GM12878 (cell line): ENCODE results near the gene TRIM61. TPM values are rescaled to one million over a fixed set of nuclear protein-coding genes. Genes with fewer than 3 reads are reported as not detected.
A peak's percentile ranks its signal among the peaks of the same experiment; 100 is the strongest.

Source experiments
- BHLHE40 ChIP-seq, 2 experiments: fragments of 450-650 bp in 1 of 2; IDR thresholded peaks; 2 replicates each; pipeline ENCODE4 v1.6.1; 2011 to 2017; ENCODE audit warnings: low read depth in 2 of 2, borderline replicate concordance in 1 of 2, improper control_type of control experiment in 1 of 2, low read length in 1 of 2, mild to moderate bottlenecking in 1 of 2
- CBFB ChIP-seq: IDR thresholded peaks from 2 replicates; pipeline ENCODE4 v1.6.1; 2016; ENCODE audit warnings: antibody characterized with exemption, low read depth
- CHD2 ChIP-seq: IDR thresholded peaks from 2 replicates; pipeline ENCODE4 v1.6.1; 2011; ENCODE audit warnings: low read depth, low read length, improper control_type of control experiment, borderline replicate concordance
- GATAD2B ChIP-seq: fragments of 450-650 bp; conservative IDR thresholded peaks from 2 replicates; pipeline ENCODE4 v1.6.1; 2017; ENCODE audit warnings: low read depth, mild to moderate bottlenecking, moderate library complexity
- HCFC1 ChIP-seq: fragments of 150-350 bp; IDR thresholded peaks from 2 replicates; pipeline ENCODE4 v1.6.1; 2014; ENCODE audit warnings: low read length
- IRF4 ChIP-seq: IDR thresholded peaks from 2 replicates; pipeline ENCODE4 v1.6.1; 2011; ENCODE audit warnings: low read depth, low read length
- MYB ChIP-seq: fragments of 150-350 bp; IDR thresholded peaks from 2 replicates; pipeline ENCODE4 v1.6.1; 2014; ENCODE audit warnings: mild to moderate bottlenecking, low read depth, low read length, borderline replicate concordance
- NFIC ChIP-seq: IDR thresholded peaks from 2 replicates; pipeline ENCODE4 v1.6.1; 2012; ENCODE audit warnings: low read depth, mild to moderate bottlenecking, inconsistent platforms, low read length, moderate library complexity
- NR2C1 ChIP-seq: fragments of 450-650 bp; IDR thresholded peaks from 2 replicates; pipeline ENCODE4 v1.6.1; 2017; ENCODE audit warnings: antibody characterized with exemption, mild to moderate bottlenecking, moderate library complexity
- POLR2AphosphoS5 ChIP-seq: IDR thresholded peaks from 2 replicates; pipeline ENCODE4 v1.6.1; 2011; ENCODE audit warnings: mild to moderate bottlenecking, low read length, inconsistent platforms
- STAT3 ChIP-seq: IDR thresholded peaks from 2 replicates; pipeline ENCODE4 v1.6.1; 2011; ENCODE audit warnings: low read depth, low read length, improper control_type of control experiment
- TARDBP ChIP-seq: IDR thresholded peaks from 2 replicates; pipeline ENCODE4 v1.6.1; 2016; ENCODE audit warnings: borderline replicate concordance
- ZNF207 ChIP-seq: fragments of 450-650 bp; IDR thresholded peaks from 2 replicates; pipeline ENCODE4 v1.6.1; 2014; ENCODE audit warnings: antibody characterized with exemption, mild to moderate bottlenecking, borderline replicate concordance
- ZNF622 ChIP-seq: fragments of 450-650 bp; IDR thresholded peaks from 2 replicates; pipeline ENCODE4 v1.6.1; 2017; ENCODE audit warnings: mild to moderate bottlenecking, inconsistent platforms
- ZSCAN29 ChIP-seq: fragments of 450-650 bp; IDR thresholded peaks from 2 replicates; pipeline ENCODE4 v1.6.1; 2017; ENCODE audit warnings: mild to moderate bottlenecking, moderate library complexity
- polyA plus RNA-seq, 11 experiments: library from polyadenylated mRNA; depleted of rRNA in 4 of 11; unstranded in 6 of 11; stranded (reverse) in 5 of 11; fragments of >200 nt; fragmentation: Nextera tagmentation in 4 of 11; fragmentation: Illumina TruSeq in 1 of 11; extraction: Ambion mirVana in 4 of 11; extraction: Trizol in 1 of 11; gene quantifications; 1 replicate in 1 of 11; 2 replicates in 10 of 11; pipeline versions ENCODE4 v1.2.1 to v1.2.3, GENCODE V29; 2011 to 2016; ENCODE audit warnings: inconsistent platforms in 2 of 11, missing spikeins in 2 of 11, low read depth in 1 of 11
- total RNA-seq, 4 experiments: library from RNA; depleted of rRNA in 3 of 4; stranded (reverse); fragments of >200 nt in 3 of 4; fragmentation: Illumina TruSeq in 1 of 4; extraction: Trizol in 1 of 4; gene quantifications; 2 replicates each; pipeline versions ENCODE4 v1.2.1 to v1.2.3, GENCODE V29; 2013 to 2021
- TF ChIP-seq, protein P1 (sequence below): IDR thresholded peaks from 2 replicates; pipeline ENCODE4 v1.6.1; 2012; ENCODE audit warnings: mild to moderate bottlenecking, low read depth, low read length
- TF ChIP-seq, protein P2 (sequence below): fragments of 450-650 bp; IDR thresholded peaks from 2 replicates; pipeline ENCODE4 v1.6.1; 2016; ENCODE audit warnings: mild to moderate bottlenecking
- TF ChIP-seq, protein P3 (sequence below): IDR thresholded peaks from 2 replicates; pipeline ENCODE4 v1.6.1; 2011; ENCODE audit warnings: borderline replicate concordance, low read depth, mild to moderate bottlenecking, moderate library complexity, low read length; ENCODE audit not compliant: insufficient read depth, poor library complexity, severe bottlenecking
- TF ChIP-seq, protein P4 (sequence below): fragments of 450-650 bp; IDR thresholded peaks from 2 replicates; pipeline ENCODE4 v1.6.1; 2017; ENCODE audit warnings: mild to moderate bottlenecking, moderate library complexity

The TRIM61 gene
- total and polyA plus RNA-seq, 10 of the 15 experiments (the other 5 are each of a cell fraction or from before 2014, with no cell fraction given): 3.2 to 10.9 (median 5.7) TPM

DNA sequence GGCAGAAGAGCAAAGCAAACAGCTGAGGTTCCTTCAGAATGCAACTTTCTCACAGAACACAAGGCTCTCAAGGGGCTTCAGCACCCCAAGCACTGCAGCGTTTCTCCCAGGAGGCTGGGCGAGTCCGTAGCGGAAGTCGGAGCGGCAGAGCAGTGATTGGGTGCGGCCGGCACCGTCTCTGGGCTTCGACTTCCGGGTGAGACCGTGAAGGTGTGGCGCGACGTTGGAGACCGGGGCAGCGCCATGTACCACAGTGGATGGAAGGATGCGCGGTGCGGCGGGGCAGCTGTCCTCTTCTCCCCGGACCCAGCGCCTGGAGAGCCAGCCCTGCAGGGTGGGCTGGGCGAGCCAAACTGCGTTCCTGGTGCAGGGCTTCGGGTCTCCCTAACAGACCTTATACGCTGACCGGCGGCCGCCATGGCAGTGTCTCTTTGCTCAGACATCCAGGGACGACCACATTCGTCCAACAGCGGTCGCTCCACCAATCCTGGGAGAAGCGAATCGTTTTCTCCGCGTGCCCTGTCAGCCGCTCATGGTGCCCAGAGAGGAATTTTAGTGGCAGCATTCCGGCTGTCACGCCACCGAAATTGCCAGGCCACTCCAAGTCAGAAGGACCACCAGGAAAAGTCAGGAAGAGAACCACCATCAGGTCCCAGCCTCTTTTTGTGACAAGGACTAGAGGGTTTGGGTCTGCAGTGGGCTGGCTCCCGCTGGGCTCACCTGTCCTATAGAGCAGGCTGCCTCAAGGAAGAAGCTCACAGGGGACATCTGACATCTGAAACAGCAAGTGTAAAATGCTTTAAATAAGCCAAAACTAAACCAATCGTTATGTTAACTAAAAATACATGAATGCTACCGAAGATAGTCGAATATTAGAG is 20.5 kb downstream of the TRIM61 start (continued):
- TF ChIP-seq, protein P1, sequence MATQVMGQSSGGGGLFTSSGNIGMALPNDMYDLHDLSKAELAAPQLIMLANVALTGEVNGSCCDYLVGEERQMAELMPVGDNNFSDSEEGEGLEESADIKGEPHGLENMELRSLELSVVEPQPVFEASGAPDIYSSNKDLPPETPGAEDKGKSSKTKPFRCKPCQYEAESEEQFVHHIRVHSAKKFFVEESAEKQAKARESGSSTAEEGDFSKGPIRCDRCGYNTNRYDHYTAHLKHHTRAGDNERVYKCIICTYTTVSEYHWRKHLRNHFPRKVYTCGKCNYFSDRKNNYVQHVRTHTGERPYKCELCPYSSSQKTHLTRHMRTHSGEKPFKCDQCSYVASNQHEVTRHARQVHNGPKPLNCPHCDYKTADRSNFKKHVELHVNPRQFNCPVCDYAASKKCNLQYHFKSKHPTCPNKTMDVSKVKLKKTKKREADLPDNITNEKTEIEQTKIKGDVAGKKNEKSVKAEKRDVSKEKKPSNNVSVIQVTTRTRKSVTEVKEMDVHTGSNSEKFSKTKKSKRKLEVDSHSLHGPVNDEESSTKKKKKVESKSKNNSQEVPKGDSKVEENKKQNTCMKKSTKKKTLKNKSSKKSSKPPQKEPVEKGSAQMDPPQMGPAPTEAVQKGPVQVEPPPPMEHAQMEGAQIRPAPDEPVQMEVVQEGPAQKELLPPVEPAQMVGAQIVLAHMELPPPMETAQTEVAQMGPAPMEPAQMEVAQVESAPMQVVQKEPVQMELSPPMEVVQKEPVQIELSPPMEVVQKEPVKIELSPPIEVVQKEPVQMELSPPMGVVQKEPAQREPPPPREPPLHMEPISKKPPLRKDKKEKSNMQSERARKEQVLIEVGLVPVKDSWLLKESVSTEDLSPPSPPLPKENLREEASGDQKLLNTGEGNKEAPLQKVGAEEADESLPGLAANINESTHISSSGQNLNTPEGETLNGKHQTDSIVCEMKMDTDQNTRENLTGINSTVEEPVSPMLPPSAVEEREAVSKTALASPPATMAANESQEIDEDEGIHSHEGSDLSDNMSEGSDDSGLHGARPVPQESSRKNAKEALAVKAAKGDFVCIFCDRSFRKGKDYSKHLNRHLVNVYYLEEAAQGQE: no peak
- TF ChIP-seq, protein P2, sequence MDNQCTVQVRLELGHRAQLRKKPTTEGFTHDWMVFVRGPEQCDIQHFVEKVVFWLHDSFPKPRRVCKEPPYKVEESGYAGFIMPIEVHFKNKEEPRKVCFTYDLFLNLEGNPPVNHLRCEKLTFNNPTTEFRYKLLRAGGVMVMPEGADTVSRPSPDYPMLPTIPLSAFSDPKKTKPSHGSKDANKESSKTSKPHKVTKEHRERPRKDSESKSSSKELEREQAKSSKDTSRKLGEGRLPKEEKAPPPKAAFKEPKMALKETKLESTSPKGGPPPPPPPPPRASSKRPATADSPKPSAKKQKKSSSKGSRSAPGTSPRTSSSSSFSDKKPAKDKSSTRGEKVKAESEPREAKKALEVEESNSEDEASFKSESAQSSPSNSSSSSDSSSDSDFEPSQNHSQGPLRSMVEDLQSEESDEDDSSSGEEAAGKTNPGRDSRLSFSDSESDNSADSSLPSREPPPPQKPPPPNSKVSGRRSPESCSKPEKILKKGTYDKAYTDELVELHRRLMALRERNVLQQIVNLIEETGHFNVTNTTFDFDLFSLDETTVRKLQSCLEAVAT: peak; percentile 67
- 0 out of 2 replicates have a peak, but pooled peaks have one; percentile 39 for TF ChIP-seq CHD2
- TF ChIP-seq POLR2AphosphoS5: peak; percentile 89
- TF ChIP-seq ZNF622: no peak
- no peak for TF ChIP-seq NFIC
- no peak for TF ChIP-seq STAT3
- peak; percentile 27; the same call in 1 of the 2 replicates for TF ChIP-seq CBFB
- TF ChIP-seq HCFC1: no peak; the same call in 1 of the 2 replicates
- TF ChIP-seq IRF4: no peak
- no peak for TF ChIP-seq ZSCAN29
- TF ChIP-seq, protein P3, sequence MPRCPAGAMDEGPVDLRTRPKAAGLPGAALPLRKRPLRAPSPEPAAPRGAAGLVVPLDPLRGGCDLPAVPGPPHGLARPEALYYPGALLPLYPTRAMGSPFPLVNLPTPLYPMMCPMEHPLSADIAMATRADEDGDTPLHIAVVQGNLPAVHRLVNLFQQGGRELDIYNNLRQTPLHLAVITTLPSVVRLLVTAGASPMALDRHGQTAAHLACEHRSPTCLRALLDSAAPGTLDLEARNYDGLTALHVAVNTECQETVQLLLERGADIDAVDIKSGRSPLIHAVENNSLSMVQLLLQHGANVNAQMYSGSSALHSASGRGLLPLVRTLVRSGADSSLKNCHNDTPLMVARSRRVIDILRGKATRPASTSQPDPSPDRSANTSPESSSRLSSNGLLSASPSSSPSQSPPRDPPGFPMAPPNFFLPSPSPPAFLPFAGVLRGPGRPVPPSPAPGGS: no peak
- TF ChIP-seq TARDBP: peak; percentile 18; the same call in 1 of the 2 replicates
- TF ChIP-seq ZNF207: no peak
- no peak for TF ChIP-seq MYB
- peak; percentile 78 for TF ChIP-seq GATAD2B
- peak; percentile 89 for TF ChIP-seq NR2C1
- TF ChIP-seq, protein P4, sequence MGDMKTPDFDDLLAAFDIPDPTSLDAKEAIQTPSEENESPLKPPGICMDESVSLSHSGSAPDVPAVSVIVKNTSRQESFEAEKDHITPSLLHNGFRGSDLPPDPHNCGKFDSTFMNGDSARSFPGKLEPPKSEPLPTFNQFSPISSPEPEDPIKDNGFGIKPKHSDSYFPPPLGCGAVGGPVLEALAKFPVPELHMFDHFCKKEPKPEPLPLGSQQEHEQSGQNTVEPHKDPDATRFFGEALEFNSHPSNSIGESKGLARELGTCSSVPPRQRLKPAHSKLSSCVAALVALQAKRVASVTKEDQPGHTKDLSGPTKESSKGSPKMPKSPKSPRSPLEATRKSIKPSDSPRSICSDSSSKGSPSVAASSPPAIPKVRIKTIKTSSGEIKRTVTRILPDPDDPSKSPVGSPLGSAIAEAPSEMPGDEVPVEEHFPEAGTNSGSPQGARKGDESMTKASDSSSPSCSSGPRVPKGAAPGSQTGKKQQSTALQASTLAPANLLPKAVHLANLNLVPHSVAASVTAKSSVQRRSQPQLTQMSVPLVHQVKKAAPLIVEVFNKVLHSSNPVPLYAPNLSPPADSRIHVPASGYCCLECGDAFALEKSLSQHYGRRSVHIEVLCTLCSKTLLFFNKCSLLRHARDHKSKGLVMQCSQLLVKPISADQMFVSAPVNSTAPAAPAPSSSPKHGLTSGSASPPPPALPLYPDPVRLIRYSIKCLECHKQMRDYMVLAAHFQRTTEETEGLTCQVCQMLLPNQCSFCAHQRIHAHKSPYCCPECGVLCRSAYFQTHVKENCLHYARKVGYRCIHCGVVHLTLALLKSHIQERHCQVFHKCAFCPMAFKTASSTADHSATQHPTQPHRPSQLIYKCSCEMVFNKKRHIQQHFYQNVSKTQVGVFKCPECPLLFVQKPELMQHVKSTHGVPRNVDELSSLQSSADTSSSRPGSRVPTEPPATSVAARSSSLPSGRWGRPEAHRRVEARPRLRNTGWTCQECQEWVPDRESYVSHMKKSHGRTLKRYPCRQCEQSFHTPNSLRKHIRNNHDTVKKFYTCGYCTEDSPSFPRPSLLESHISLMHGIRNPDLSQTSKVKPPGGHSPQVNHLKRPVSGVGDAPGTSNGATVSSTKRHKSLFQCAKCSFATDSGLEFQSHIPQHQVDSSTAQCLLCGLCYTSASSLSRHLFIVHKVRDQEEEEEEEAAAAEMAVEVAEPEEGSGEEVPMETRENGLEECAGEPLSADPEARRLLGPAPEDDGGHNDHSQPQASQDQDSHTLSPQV: no peak
- TF ChIP-seq BHLHE40 (IDR thresholded peaks at IDR 0.05; ENCODE audit: borderline replicate concordance in 1 of 2, low read depth in 2 of 2, low read length in 1 of 2): peak in 1 of 2 experiments; percentile 24; a peak in 1 of 4 replicates
